PFSK-1 (cell line): ENCODE data around the gene GPATCH8.

ENCODE experiments used
- FOXP2 ChIP-seq: optimal IDR thresholded peaks from 2 replicates; pipeline ENCODE3; 2011; ENCODE audit warnings: borderline replicate concordance, control low read depth, inconsistent platforms; ENCODE audit not compliant: insufficient read depth; ENCODE audit errors: extremely low read length, extremely low read depth
- POLR2AphosphoS5 ChIP-seq: IDR thresholded peaks from 2 replicates; pipeline ENCODE4 v1.6.1; 2012; ENCODE audit warnings: low read depth, mild to moderate bottlenecking, control low read depth, low read length, moderate library complexity
- SIN3A ChIP-seq: IDR thresholded peaks from 2 replicates; pipeline ENCODE4 v1.6.1; 2012; ENCODE audit warnings: mild to moderate bottlenecking, low read length, moderate library complexity, borderline replicate concordance; ENCODE audit not compliant: insufficient read depth
- TAF1 ChIP-seq: IDR thresholded peaks from 2 replicates; pipeline ENCODE4 v1.6.1; 2012; ENCODE audit warnings: low read length, control low read depth, borderline replicate concordance; ENCODE audit not compliant: insufficient read depth
- TF ChIP-seq, protein P1 (sequence below), 2 experiments: IDR thresholded peaks; 2 replicates each; pipeline versions ENCODE4 v1.6.1 to v1.8.0; 2011 to 2012; ENCODE audit warnings: low read depth in 2 of 2, low read length in 2 of 2, control low read depth in 1 of 2, inconsistent platforms in 1 of 2, mild to moderate bottlenecking in 1 of 2, moderate library complexity in 1 of 2; ENCODE audit not compliant: insufficient read depth in 1 of 2

The GPATCH8 gene

DNA sequence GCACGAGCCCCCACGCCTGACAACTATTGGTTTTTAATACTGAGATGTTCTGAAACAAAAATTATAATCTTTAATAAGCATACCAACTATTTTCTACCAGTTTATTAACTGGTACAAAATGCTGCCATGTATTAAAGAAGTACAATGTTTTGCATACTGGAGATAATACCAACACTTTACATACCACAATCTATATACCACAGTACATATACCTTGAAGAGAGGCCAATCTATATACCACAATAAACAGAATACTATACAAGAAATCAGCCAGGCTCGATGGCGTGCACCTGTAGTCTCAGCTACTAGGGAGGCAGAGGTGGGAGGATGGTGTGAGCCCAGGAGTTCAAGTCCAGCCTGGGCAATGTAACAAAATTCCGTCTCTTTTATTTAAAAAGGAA lies 9.9 kb downstream of the GPATCH8 start:
- no peak for TF ChIP-seq POLR2AphosphoS5
- TF ChIP-seq FOXP2: no peak
- TF ChIP-seq, protein P1, sequence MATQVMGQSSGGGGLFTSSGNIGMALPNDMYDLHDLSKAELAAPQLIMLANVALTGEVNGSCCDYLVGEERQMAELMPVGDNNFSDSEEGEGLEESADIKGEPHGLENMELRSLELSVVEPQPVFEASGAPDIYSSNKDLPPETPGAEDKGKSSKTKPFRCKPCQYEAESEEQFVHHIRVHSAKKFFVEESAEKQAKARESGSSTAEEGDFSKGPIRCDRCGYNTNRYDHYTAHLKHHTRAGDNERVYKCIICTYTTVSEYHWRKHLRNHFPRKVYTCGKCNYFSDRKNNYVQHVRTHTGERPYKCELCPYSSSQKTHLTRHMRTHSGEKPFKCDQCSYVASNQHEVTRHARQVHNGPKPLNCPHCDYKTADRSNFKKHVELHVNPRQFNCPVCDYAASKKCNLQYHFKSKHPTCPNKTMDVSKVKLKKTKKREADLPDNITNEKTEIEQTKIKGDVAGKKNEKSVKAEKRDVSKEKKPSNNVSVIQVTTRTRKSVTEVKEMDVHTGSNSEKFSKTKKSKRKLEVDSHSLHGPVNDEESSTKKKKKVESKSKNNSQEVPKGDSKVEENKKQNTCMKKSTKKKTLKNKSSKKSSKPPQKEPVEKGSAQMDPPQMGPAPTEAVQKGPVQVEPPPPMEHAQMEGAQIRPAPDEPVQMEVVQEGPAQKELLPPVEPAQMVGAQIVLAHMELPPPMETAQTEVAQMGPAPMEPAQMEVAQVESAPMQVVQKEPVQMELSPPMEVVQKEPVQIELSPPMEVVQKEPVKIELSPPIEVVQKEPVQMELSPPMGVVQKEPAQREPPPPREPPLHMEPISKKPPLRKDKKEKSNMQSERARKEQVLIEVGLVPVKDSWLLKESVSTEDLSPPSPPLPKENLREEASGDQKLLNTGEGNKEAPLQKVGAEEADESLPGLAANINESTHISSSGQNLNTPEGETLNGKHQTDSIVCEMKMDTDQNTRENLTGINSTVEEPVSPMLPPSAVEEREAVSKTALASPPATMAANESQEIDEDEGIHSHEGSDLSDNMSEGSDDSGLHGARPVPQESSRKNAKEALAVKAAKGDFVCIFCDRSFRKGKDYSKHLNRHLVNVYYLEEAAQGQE (IDR thresholded peaks at IDR 0.05; ENCODE audit: insufficient read depth in 1 of 2, low read depth in 2 of 2, low read length in 2 of 2): no peak
- no peak for TF ChIP-seq TAF1
- TF ChIP-seq SIN3A: no peak

DNA sequence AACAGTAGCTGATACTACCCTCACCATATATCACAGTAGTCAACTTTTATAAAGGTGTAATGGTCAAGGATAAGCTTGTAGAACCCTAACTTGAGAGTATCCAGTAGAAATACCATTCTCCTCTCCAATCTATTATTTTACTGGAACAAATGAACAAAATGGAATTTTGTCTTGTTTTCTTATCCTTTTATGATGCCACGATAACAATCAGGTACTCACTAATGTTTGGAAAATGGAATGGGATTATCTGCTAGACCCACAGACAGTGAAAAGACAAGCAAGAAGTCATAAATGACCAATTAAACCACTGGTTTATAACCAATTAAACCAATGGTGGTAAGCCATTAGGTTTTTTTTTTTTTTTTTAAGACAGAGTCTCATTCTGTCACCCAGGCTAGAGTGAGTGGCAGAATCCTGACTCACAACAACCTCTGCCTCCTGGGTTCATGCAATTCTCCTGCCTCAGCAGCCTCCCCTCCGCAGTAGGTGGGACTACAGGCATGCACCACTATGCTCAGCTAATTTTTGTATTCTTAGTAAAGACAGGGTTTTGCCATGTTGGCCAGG lies 10.4 kb downstream of the GPATCH8 start:
- TF ChIP-seq FOXP2: no peak
- TF ChIP-seq, protein P1 (IDR thresholded peaks at IDR 0.05; ENCODE audit: insufficient read depth in 1 of 2, low read depth in 2 of 2, low read length in 2 of 2): no peak
- no peak for TF ChIP-seq TAF1
- TF ChIP-seq POLR2AphosphoS5: no peak
- no peak for TF ChIP-seq SIN3A

DNA sequence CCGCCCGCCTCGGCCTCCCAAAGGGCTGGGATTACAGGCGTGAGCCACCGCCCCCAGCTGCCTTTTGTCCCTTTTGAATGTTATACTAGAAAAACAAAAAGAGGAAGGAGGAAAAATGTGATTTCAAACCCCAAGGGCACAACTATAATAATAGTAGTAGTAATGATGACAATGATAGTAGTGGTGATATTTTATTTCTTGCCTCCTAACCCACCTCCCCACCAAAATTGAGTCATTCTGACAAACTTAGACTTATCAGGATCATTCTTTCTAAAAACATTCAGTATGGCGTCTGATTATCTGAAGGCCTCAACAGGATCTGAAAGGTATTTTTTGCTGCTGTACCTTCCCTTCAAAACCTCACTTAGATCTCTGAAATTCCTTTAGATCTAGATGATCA lies 13.6 kb downstream of the GPATCH8 start:
- TF ChIP-seq TAF1 (no peak), POLR2AphosphoS5 (no peak)
- TF ChIP-seq, protein P1 (IDR thresholded peaks at IDR 0.05; ENCODE audit: insufficient read depth in 1 of 2, low read depth in 2 of 2, low read length in 2 of 2): no peak

DNA sequence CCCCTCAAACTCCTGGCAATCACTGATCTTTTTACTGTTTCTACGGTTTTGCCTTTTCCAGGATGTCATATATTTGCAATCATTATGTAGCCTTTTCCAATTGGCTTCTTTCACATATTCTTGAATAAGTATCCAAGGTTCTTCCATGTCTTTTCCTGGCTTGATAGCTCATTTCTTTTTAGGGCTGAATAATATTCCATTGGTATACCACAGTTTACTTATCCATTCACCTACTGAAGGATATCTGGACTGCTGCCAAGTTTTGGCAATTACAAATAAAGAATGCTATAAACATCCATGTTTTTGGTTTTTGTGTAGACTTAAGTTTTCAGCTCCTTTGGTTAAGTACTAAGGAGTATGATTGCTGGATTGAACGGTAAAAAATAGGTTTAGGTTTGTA lies 16.0 kb downstream of the GPATCH8 start:
- TF ChIP-seq, protein P1 (IDR thresholded peaks at IDR 0.05; ENCODE audit: insufficient read depth in 1 of 2, low read depth in 2 of 2, low read length in 2 of 2): no peak
- TF ChIP-seq FOXP2 (no peak), SIN3A (no peak), TAF1 (no peak), POLR2AphosphoS5 (no peak)

GRCh38 chr17:44473367-44473766 lies 29.8 kb downstream of the GPATCH8 start:
- TF ChIP-seq SIN3A (no peak), FOXP2 (no peak), TAF1 (no peak), POLR2AphosphoS5 (no peak)
- TF ChIP-seq, protein P1 (IDR thresholded peaks at IDR 0.05; ENCODE audit: insufficient read depth in 1 of 2, low read depth in 2 of 2, low read length in 2 of 2): no peak
